ENCODE data around the gene EVA1B.

EVA1B gene

GRCh38 chr1:36320291-36320761 is 3.1 kb downstream of the EVA1B start:
- DNase-seq (ENCODE audit: low read depth, low spot score) = no peak

GRCh38 chr1:36309397-36309796 is 14.0 kb downstream of the EVA1B start:
- DNase-seq (ENCODE audit: low read depth, low spot score) = no peak

GRCh38 chr1:36307601-36308330 is 15.7 kb downstream of the EVA1B start:
- no peak for DNase-seq (ENCODE audit: low read depth, low spot score)

- peak; percentile 98 for DNase-seq (ENCODE audit: low read depth, low spot score)
These were observed 16.5 kb downstream of the EVA1B start for GRCh38 chr1:36306902-36307456.

- no peak for DNase-seq (ENCODE audit: low read depth, low spot score)
These were observed 17.1 kb downstream of the EVA1B start, which contains the start of gene SH3D21 for GRCh38 chr1:36306210-36306901. Gene SH3D21 (plus strand): TSS chr1:36306368. CDS start chr1:36306421, 53 bp downstream.

GRCh38 chr1:36305915-36306209 is 17.6 kb downstream of the EVA1B start:
- DNase-seq (ENCODE audit: low read depth, low spot score) = peak; percentile 96

GRCh38 chr1:36304970-36305914 is 18.2 kb downstream of the EVA1B start:
- no peak for DNase-seq (ENCODE audit: low read depth, low spot score)

- DNase-seq (ENCODE audit: low read depth, low spot score) = no peak
These were observed 18.9 kb downstream of the EVA1B start for GRCh38 chr1:36304521-36304920.

GRCh38 chr1:36303650-36304360 is 19.6 kb downstream of the EVA1B start:
- DNase-seq (ENCODE audit: low read depth, low spot score) = no peak

- no peak for DNase-seq (ENCODE audit: low read depth, low spot score)
These were observed 20.2 kb downstream of the EVA1B start for GRCh38 chr1:36303244-36303643.

- DNase-seq (ENCODE audit: low read depth, low spot score) = no peak
These were observed 22.2 kb downstream of the EVA1B start for GRCh38 chr1:36301220-36301619.

GRCh38 chr1:36300526-36300925 is 22.9 kb downstream of the EVA1B start:
- no peak for DNase-seq (ENCODE audit: low read depth, low spot score)

GRCh38 chr1:36298640-36299039 is 24.8 kb downstream of the EVA1B start:
- no peak for DNase-seq (ENCODE audit: low read depth, low spot score)

GRCh38 chr1:36297062-36297461 is 26.4 kb downstream of the EVA1B start:
- DNase-seq (ENCODE audit: low read depth, low spot score) = no peak

GRCh38 chr1:36295390-36295789 is 28.1 kb downstream of the EVA1B start:
- DNase-seq (ENCODE audit: low read depth, low spot score) = no peak

GRCh38 chr1:36287595-36287994 is 35.9 kb downstream of the EVA1B start:
- DNase-seq (ENCODE audit: low read depth, low spot score) = no peak

GRCh38 chr1:36286802-36287201 is 36.6 kb downstream of the EVA1B start:
- DNase-seq (ENCODE audit: low read depth, low spot score) = no peak

- DNase-seq (ENCODE audit: low read depth, low spot score) = peak; percentile 30
These were observed 37.9 kb downstream of the EVA1B start for GRCh38 chr1:36285443-36286101.

- DNase-seq (ENCODE audit: low read depth, low spot score) = no peak
These were observed 38.9 kb downstream of the EVA1B start for GRCh38 chr1:36284517-36284916.

GRCh38 chr1:36284061-36284460 is 39.4 kb downstream of the EVA1B start:
- no peak for DNase-seq (ENCODE audit: low read depth, low spot score)

Data from ELF-1 (cell line).